K562 (cell line): Measurements from ENCODE around the gene AHCYL1. TPM values are rescaled to one million over a fixed set of nuclear protein-coding genes. Genes with fewer than 3 reads are reported as not detected.
A peak's percentile ranks its signal among the peaks of the same experiment; 100 is the strongest.

Experiments
- CC2D1A ChIP-seq: fragments of 450-650 bp; IDR thresholded peaks from 2 replicates; pipeline ENCODE4 v1.6.1; 2017; ENCODE audit warnings: mild to moderate bottlenecking
- EHMT2 ChIP-seq: fragments of 450-650 bp; IDR thresholded peaks from 2 replicates; pipeline ENCODE4 v1.6.1; 2018; ENCODE audit warnings: antibody characterized with exemption
- ELF2 ChIP-seq: fragments of 250-450 bp; sonication (Bioruptor Pico); IDR thresholded peaks from 2 replicates; pipeline ENCODE4 v1.5.0; 2021; ENCODE audit warnings: mild to moderate bottlenecking
- ETS2 ChIP-seq: IDR thresholded peaks from 2 replicates; pipeline ENCODE4 v1.6.1; 2016; ENCODE audit warnings: borderline replicate concordance, missing genetic modification characterization, mild to moderate bottlenecking, moderate library complexity, missing compliant biosample characterization; ENCODE audit not compliant: poor library complexity, severe bottlenecking
- FOXJ3 ChIP-seq: sonication (generic); formaldehyde crosslinking; IDR thresholded peaks from 2 replicates; pipeline ENCODE4 v1.4.0; 2020; ENCODE audit warnings: mild to moderate bottlenecking, missing genetic modification reagents
- HNRNPL ChIP-seq: fragments of 200-400 bp; formaldehyde crosslinking; IDR thresholded peaks from 2 replicates; pipeline ENCODE4 v1.6.1; 2017; ENCODE audit warnings: low read depth, mild to moderate bottlenecking, low read length
- LARP7 ChIP-seq: fragments of 450-650 bp; IDR thresholded peaks from 2 replicates; pipeline ENCODE4 v1.6.1; 2016
- LEF1 ChIP-seq: fragments of 450-650 bp; IDR thresholded peaks from 2 replicates; pipeline ENCODE4 v1.6.1; 2016; ENCODE audit warnings: mild to moderate bottlenecking
- MYC ChIP-seq, 2 experiments: fragments of 250-450 bp in 1 of 2; sonication (Bioruptor Pico) in 1 of 2; IDR thresholded peaks; 2 replicates each; pipeline versions ENCODE4 v1.5.1 to v1.6.1; 2012 to 2021; ENCODE audit warnings: low read depth in 2 of 2, borderline replicate concordance in 1 of 2, improper control_type of control experiment in 1 of 2, low read length in 1 of 2, mild to moderate bottlenecking in 1 of 2, moderate library complexity in 1 of 2
- NCOA2 ChIP-seq, 2 experiments: fragments of 450-650 bp; IDR thresholded peaks; 2 replicates each; pipeline ENCODE4 v1.6.1; 2018; ENCODE audit warnings: mild to moderate bottlenecking in 2 of 2, moderate library complexity in 1 of 2; ENCODE audit not compliant: partially characterized antibody in 2 of 2
- NCOA4 ChIP-seq: fragments of 450-650 bp; IDR thresholded peaks from 2 replicates; pipeline ENCODE4 v1.6.1; 2018; ENCODE audit warnings: mild to moderate bottlenecking; ENCODE audit not compliant: partially characterized antibody
- NFE2L1 ChIP-seq: fragments of 450-650 bp; IDR thresholded peaks from 2 replicates; pipeline ENCODE4 v1.6.1; 2016; ENCODE audit warnings: missing genetic modification characterization, low read depth, mild to moderate bottlenecking, missing compliant biosample characterization, moderate library complexity, borderline replicate concordance
- NR2C2 ChIP-seq, 2 experiments: fragments of 200-800 bp in 1 of 2; sonication (Bioruptor generic) in 1 of 2; sonication (generic) in 1 of 2; formaldehyde crosslinking in 1 of 2; IDR thresholded peaks; 2 replicates each; pipeline versions ENCODE4 v1.6.1 to v1.8.0; 2016 to 2022; ENCODE audit warnings: mild to moderate bottlenecking in 1 of 2, missing compliant biosample characterization in 1 of 2, missing genetic modification characterization in 1 of 2, missing genetic modification reagents in 1 of 2
- NR3C1 ChIP-seq: sonication (generic); formaldehyde crosslinking; IDR thresholded peaks from 2 replicates; pipeline ENCODE4 v1.8.1; 2022; ENCODE audit warnings: missing genetic modification reagents
- POLR2B ChIP-seq: fragments of 450-650 bp; IDR thresholded peaks from 2 replicates; pipeline ENCODE4 v1.6.1; 2018; ENCODE audit warnings: low read depth; ENCODE audit not compliant: partially characterized antibody
- PTTG1 ChIP-seq: fragments of 450-650 bp; IDR thresholded peaks from 2 replicates; pipeline ENCODE4 v1.6.1; 2016; ENCODE audit warnings: low read depth, mild to moderate bottlenecking, missing genetic modification characterization, missing compliant biosample characterization
- SNRNP70 ChIP-seq: fragments of 200-400 bp; formaldehyde crosslinking; optimal IDR thresholded peaks from 2 replicates; pipeline ENCODE3; 2017; ENCODE audit warnings: low read depth, low read length
- TAF7 ChIP-seq: fragments of 450-650 bp; IDR thresholded peaks from 2 replicates; pipeline ENCODE4 v1.6.1; 2016; ENCODE audit warnings: missing genetic modification characterization, missing compliant biosample characterization
- UBTF ChIP-seq, 2 experiments: IDR thresholded peaks; 2 replicates each; pipeline ENCODE4 v1.6.1; 2012; ENCODE audit warnings: improper control_type of control experiment in 2 of 2, low read depth in 2 of 2, low read length in 2 of 2, borderline replicate concordance in 1 of 2
- USF2 ChIP-seq: sonication (generic); formaldehyde crosslinking; IDR thresholded peaks from 2 replicates; pipeline ENCODE4 v1.5.0; 2020; ENCODE audit warnings: missing genetic modification reagents
- ZBTB17 ChIP-seq: fragments of 450-650 bp; formaldehyde crosslinking; IDR thresholded peaks from 2 replicates; pipeline ENCODE4 v1.4.0; 2020; ENCODE audit warnings: mild to moderate bottlenecking
- ZNF639 ChIP-seq, 2 experiments: fragments of 200-800 bp in 1 of 2; sonication (Bioruptor generic) in 1 of 2; sonication (generic) in 1 of 2; formaldehyde crosslinking in 1 of 2; IDR thresholded peaks in 1 of 2; conservative IDR thresholded peaks in 1 of 2; 2 replicates each; pipeline versions ENCODE4 v1.5.0 to v1.6.1; 2016 to 2020; ENCODE audit warnings: missing compliant biosample characterization in 1 of 2, missing genetic modification characterization in 1 of 2, missing genetic modification reagents in 1 of 2
- polyA plus RNA-seq, 8 experiments: library from polyadenylated mRNA; depleted of rRNA in 4 of 8; stranded (reverse) in 5 of 8; unstranded in 3 of 8; fragments of >200 nt; fragmentation: Nextera tagmentation in 2 of 8; fragmentation: Illumina TruSeq in 1 of 8; extraction: Ambion mirVana in 2 of 8; extraction: Trizol in 1 of 8; gene quantifications; 2 replicates each; pipeline versions ENCODE4 v1.2.1 to v1.2.3, GENCODE V29; 2011 to 2014; ENCODE audit warnings: inconsistent platforms in 1 of 8, missing spikeins in 1 of 8
- total RNA-seq, 7 experiments: library from RNA; depleted of rRNA in 6 of 7; stranded (reverse); fragments of >200 nt in 6 of 7; fragmentation: Illumina TruSeq in 2 of 7; extraction: Trizol in 2 of 7; gene quantifications; 2 replicates each; pipeline versions ENCODE4 v1.2.1 to v1.2.3, GENCODE V29; 2011 to 2021; ENCODE audit warnings: low replicate concordance in 1 of 7

AHCYL1 gene
- total and polyA plus RNA-seq, 9 of the 15 experiments (the other 6 are each of a cell fraction or from before 2014, with no cell fraction given), result 27.3 to 118 (median 44.5) TPM

- peak in 1 of 2 experiments; percentile 42; a peak in 1 of 4 replicates for TF ChIP-seq UBTF (IDR thresholded peaks at IDR 0.05; ENCODE audit: borderline replicate concordance in 1 of 2, low read depth in 2 of 2, low read length in 2 of 2)
- peak; percentile 88 for TF ChIP-seq LEF1
- no peak for TF ChIP-seq CC2D1A
- no peak for TF ChIP-seq NR3C1 (CRISPR knock-in tag)
- TF ChIP-seq MYC (IDR thresholded peaks at IDR 0.05; ENCODE audit: low read depth, low read length), result no peak
- TF ChIP-seq MYC (CRISPR knock-in tag; IDR thresholded peaks at IDR 0.05; ENCODE audit: borderline replicate concordance, low read depth), result no peak
- TF ChIP-seq HNRNPL, result no peak
- no peak for TF ChIP-seq USF2
- TF ChIP-seq NFE2L1 (tag), result peak; percentile 92
- 0 out of 2 replicates have a peak, but pooled peaks have one; percentile 10 for TF ChIP-seq EHMT2
- no peak for TF ChIP-seq NCOA4
- peak in 1 of 2 experiments; percentile 45; a peak in 1 of 4 replicates for TF ChIP-seq ZNF639 (CRISPR knock-in tag; conservative IDR thresholded peaks at IDR 0.05 in 1 of 2, IDR thresholded peaks at IDR 0.05 in 1 of 2)
- TF ChIP-seq FOXJ3 (CRISPR knock-in tag), result no peak
- no peak for TF ChIP-seq SNRNP70
- no peak for TF ChIP-seq POLR2B
- no peak for TF ChIP-seq NCOA2 (IDR thresholded peaks at IDR 0.05; ENCODE audit: partially characterized antibody in 2 of 2)
- no peak for TF ChIP-seq ELF2 (CRISPR knock-in tag)
- no peak for TF ChIP-seq LARP7
- no peak for TF ChIP-seq NR2C2 (CRISPR knock-in tag; IDR thresholded peaks at IDR 0.05)
- peak; percentile 83 for TF ChIP-seq NR2C2 (tag; IDR thresholded peaks at IDR 0.05)
- no peak for TF ChIP-seq ETS2 (tag)
- no peak for TF ChIP-seq PTTG1
- TF ChIP-seq TAF7 (tag), result no peak
- TF ChIP-seq ZBTB17 (CRISPR knock-in tag), result no peak
Measured at GRCh38 chr1:110003747-110004428, 19.3 kb downstream of the AHCYL1 start (continued).
